GM21360 (cell line): ENCODE data around the gene PSMB9.

Experiments used
- ATAC-seq: cut with Tn5 transposase; IDR thresholded peaks from one replicate; pipeline ENCODE4 v1.9.1; 2021; ENCODE audit warnings: mild to moderate bottlenecking, moderate library complexity; ENCODE audit not compliant: unreplicated experiment

Gene PSMB9

GRCh38 chr6:32839356-32839755, 14.6 kb upstream of the PSMB9 start:
- no peak for ATAC-seq

GRCh38 chr6:32840604-32841246, 13.3 kb upstream of the PSMB9 start:
- no peak for ATAC-seq

GRCh38 chr6:32842021-32842650, 11.9 kb upstream of the PSMB9 start:
- ATAC-seq, result no peak

GRCh38 chr6:32842690-32843089, 11.3 kb upstream of the PSMB9 start:
- no peak for ATAC-seq

GRCh38 chr6:32843331-32843978, 10.5 kb upstream of the PSMB9 start:
- no peak for ATAC-seq

GRCh38 chr6:32843979-32844838, 9.8 kb upstream of the PSMB9 start, which contains the start of gene PSMB8:
Gene PSMB8, minus strand, starts transcription at chr6:32844047. Its CDS starts 51 bp downstream, at chr6:32843996.
- peak; percentile 63 for ATAC-seq

GRCh38 chr6:32844839-32845383, 9.1 kb upstream of the PSMB9 start:
- no peak for ATAC-seq

- ATAC-seq, result no peak
These were observed 8.6 kb upstream of the PSMB9 start for GRCh38 chr6:32845384-32845884.

- no peak for ATAC-seq
These were observed 7.0 kb upstream of the PSMB9 start for GRCh38 chr6:32847004-32847403.

- no peak for ATAC-seq
These were observed 6.2 kb upstream of the PSMB9 start for GRCh38 chr6:32847795-32848194.

GRCh38 chr6:32849126-32849525, 4.9 kb upstream of the PSMB9 start:
- no peak for ATAC-seq

GRCh38 chr6:32851025-32851424, 3.0 kb upstream of the PSMB9 start:
- ATAC-seq, result no peak

- no peak for ATAC-seq
These were observed 1.8 kb upstream of the PSMB9 start for GRCh38 chr6:32852018-32852843.

GRCh38 chr6:32852844-32853540, 1.0 kb upstream of the PSMB9 start:
- ATAC-seq, result peak; percentile 5

GRCh38 chr6:32854376-32855178, 585 bp downstream of the PSMB9 start:
- no peak for ATAC-seq

- no peak for ATAC-seq
These were observed 1.6 kb downstream of the PSMB9 start for GRCh38 chr6:32855467-32856174.

- ATAC-seq, result no peak
These were observed 3.3 kb downstream of the PSMB9 start for GRCh38 chr6:32857156-32857891.
